Mesenchymal stem cell (in vitro differentiated cells and primary cell): ENCODE data around the gene BMPER.

Experiments
- DNase-seq: peaks from one replicate; pipeline ENCODE4 v3.0.0-alpha.2; 2013
- H2AFZ ChIP-seq: one replicate; pipeline ENCODE4 v1.6.1; 2013; ENCODE audit warnings: low read depth, mild to moderate bottlenecking, control low read depth, inconsistent platforms, low read length, moderate library complexity
- H2AK5ac ChIP-seq: 2 replicates; pipeline ENCODE4 v1.6.1; 2013; ENCODE audit warnings: low read length, moderate library complexity, mild to moderate bottlenecking, inconsistent platforms; ENCODE audit not compliant: severe bottlenecking
- H2BK120ac ChIP-seq: one replicate; pipeline ENCODE4 v1.6.1; 2013; ENCODE audit warnings: low read depth, mild to moderate bottlenecking, inconsistent platforms, low read length, moderate library complexity
- H2BK12ac ChIP-seq, 2 experiments: one replicate each; pipeline ENCODE4 v1.6.1; 2013; ENCODE audit warnings: inconsistent platforms in 2 of 2, low read length in 2 of 2, mild to moderate bottlenecking in 2 of 2, moderate library complexity in 2 of 2, control low read depth in 1 of 2
- H2BK15ac ChIP-seq: one replicate; pipeline ENCODE4 v1.6.1; 2013; ENCODE audit warnings: mild to moderate bottlenecking, low read depth, inconsistent platforms; ENCODE audit not compliant: poor library complexity, severe bottlenecking
- H2BK5ac ChIP-seq: 2 replicates; pipeline ENCODE4 v1.6.1; 2013; ENCODE audit warnings: low read depth, mild to moderate bottlenecking, low read length, control low read depth, inconsistent platforms; ENCODE audit not compliant: poor library complexity, severe bottlenecking
- H3K14ac ChIP-seq, 2 experiments: one replicate each; pipeline ENCODE4 v1.6.1; 2013; ENCODE audit warnings: inconsistent platforms in 2 of 2, low read length in 2 of 2, control low read depth in 1 of 2, mild to moderate bottlenecking in 1 of 2, moderate library complexity in 1 of 2
- H3K18ac ChIP-seq, 2 experiments: one replicate each; pipeline ENCODE4 v1.6.1; 2013; ENCODE audit warnings: inconsistent platforms in 2 of 2, low read length in 2 of 2, control low read depth in 1 of 2, low read depth in 1 of 2, mild to moderate bottlenecking in 1 of 2
- H3K23ac ChIP-seq, 2 experiments: one replicate each; pipeline ENCODE4 v1.6.1; 2013; ENCODE audit warnings: inconsistent platforms in 2 of 2, low read length in 2 of 2, mild to moderate bottlenecking in 2 of 2, moderate library complexity in 2 of 2, control low read depth in 1 of 2
- H3K27ac ChIP-seq: 2 replicates; pipeline ENCODE4 v1.5.1; 2013; ENCODE audit warnings: mild to moderate bottlenecking, moderate library complexity, low read length, control low read depth, inconsistent platforms; ENCODE audit not compliant: poor library complexity, severe bottlenecking
- H3K27me3 ChIP-seq, 2 experiments: 2 replicates each; pipeline versions ENCODE4 v1.6.1 to v1.7.0; 2013; ENCODE audit warnings: low read length in 2 of 2, mild to moderate bottlenecking in 2 of 2, moderate library complexity in 2 of 2, control low read depth in 1 of 2, inconsistent platforms in 1 of 2; ENCODE audit not compliant: control insufficient read depth in 1 of 2, insufficient read depth in 1 of 2
- H3K36me3 ChIP-seq, 2 experiments: 2 replicates each; pipeline versions ENCODE4 v1.6.1 to v1.7.0; 2013; ENCODE audit warnings: low read length in 2 of 2, control low read depth in 1 of 2, inconsistent platforms in 1 of 2, low read depth in 1 of 2, mild to moderate bottlenecking in 1 of 2; ENCODE audit not compliant: insufficient read depth in 2 of 2, control insufficient read depth in 1 of 2
- H3K4ac ChIP-seq, 2 experiments: one replicate each; pipeline ENCODE4 v1.6.1; 2013; ENCODE audit warnings: inconsistent platforms in 2 of 2, low read length in 2 of 2, mild to moderate bottlenecking in 2 of 2, moderate library complexity in 2 of 2, control low read depth in 1 of 2, low read depth in 1 of 2
- H3K4me1 ChIP-seq: 2 replicates; pipeline ENCODE4 v1.6.1; 2013; ENCODE audit warnings: low read depth, low read length, control low read depth; ENCODE audit not compliant: control insufficient read depth, insufficient read depth
- H3K4me2 ChIP-seq: 2 replicates; pipeline ENCODE4 v1.6.1; 2013; ENCODE audit warnings: low read length, mild to moderate bottlenecking, inconsistent platforms; ENCODE audit not compliant: poor library complexity, severe bottlenecking
- H3K4me3 ChIP-seq, 2 experiments: 2 replicates each; pipeline versions ENCODE4 v1.5.1 to v1.7.0; 2013; ENCODE audit warnings: low read length in 2 of 2, mild to moderate bottlenecking in 2 of 2, control low read depth in 1 of 2, low read depth in 1 of 2; ENCODE audit not compliant: insufficient read depth in 1 of 2
- H3K79me1 ChIP-seq: replicated peaks from 2 replicates; pipeline ENCODE4 v1.6.1; 2013; ENCODE audit warnings: mild to moderate bottlenecking, control low read depth, low read length, inconsistent platforms; ENCODE audit not compliant: poor library complexity, severe bottlenecking
- H3K9ac ChIP-seq: 2 replicates; pipeline ENCODE4 v1.7.0; 2013; ENCODE audit warnings: mild to moderate bottlenecking, low read length, moderate library complexity
- H3K9me3 ChIP-seq: 2 replicates; pipeline ENCODE4 v1.7.0; 2013; ENCODE audit warnings: mild to moderate bottlenecking, low read length; ENCODE audit not compliant: control insufficient read depth
- H4K8ac ChIP-seq: one replicate; pipeline ENCODE4 v1.6.1; 2013; ENCODE audit warnings: inconsistent platforms, mild to moderate bottlenecking, low read length, moderate library complexity
- H4K91ac ChIP-seq: one replicate; pipeline ENCODE4 v1.6.1; 2013; ENCODE audit warnings: mild to moderate bottlenecking, low read length, inconsistent platforms
- WGBS: methylation state at CpG from one replicate; pipeline ENCODE4 v1.1.7; 2013; ENCODE audit warnings: mixed read lengths; 5-methylcytosine and 5-hydroxymethylcytosine counted together

The BMPER gene

GRCh38 chr7:33901199-33901598 is 4.1 kb upstream of the BMPER start:
- H2BK12ac ChIP-seq: no peak overlapping the region
- H3K18ac ChIP-seq: no peak overlapping the region
- H4K8ac ChIP-seq: no peak overlapping the region
- no peak overlapping the region for H3K27ac ChIP-seq
- no peak overlapping the region for H2BK5ac ChIP-seq
- WGBS: 93% methylated on average over 2 of the region's 4 CpGs
- no peak for DNase-seq
- no peak overlapping the region for H2AFZ ChIP-seq
- H2BK15ac ChIP-seq: no peak overlapping the region
- no peak overlapping the region for H2BK120ac ChIP-seq
- H3K4me2 ChIP-seq: no peak overlapping the region
- no peak overlapping the region for H4K91ac ChIP-seq
- H3K36me3 ChIP-seq: no peaks in the 10 kb centered on the region
- H3K23ac ChIP-seq: no peak overlapping the region
- no peak overlapping the region for H3K4ac ChIP-seq
- H3K27me3 ChIP-seq: peaks cover 0 to 11% of the 10 kb centered on the region in 2 experiments
- no peaks in the 10 kb centered on the region for H3K79me1 ChIP-seq
- H3K4me3 ChIP-seq: no peak overlapping the region
- peaks cover 12% of the 10 kb centered on the region for H3K4me1 ChIP-seq
- H3K9me3 ChIP-seq: no peaks in the 10 kb centered on the region
- H3K9ac ChIP-seq: no peak overlapping the region
- no peak overlapping the region for H2AK5ac ChIP-seq
- no peak overlapping the region for H3K14ac ChIP-seq

GRCh38 chr7:33901847-33902246 is 3.5 kb upstream of the BMPER start:
- H3K4me2 ChIP-seq: no peak overlapping the region
- H4K8ac ChIP-seq: no peak overlapping the region
- H2BK120ac ChIP-seq: no peak overlapping the region
- no peak overlapping the region for H2BK12ac ChIP-seq
- no peak overlapping the region for H3K14ac ChIP-seq
- no peak overlapping the region for H2BK15ac ChIP-seq
- H3K79me1 ChIP-seq: no peaks in the 10 kb centered on the region
- DNase-seq: no peak
- H3K27me3 ChIP-seq: peaks cover 0 to 14% of the 10 kb centered on the region in 2 experiments
- H4K91ac ChIP-seq: no peak overlapping the region
- H3K4ac ChIP-seq: no peak overlapping the region
- no peak overlapping the region for H2AFZ ChIP-seq
- no peak overlapping the region for H3K23ac ChIP-seq
- H3K9me3 ChIP-seq: no peaks in the 10 kb centered on the region
- H2BK5ac ChIP-seq: no peak overlapping the region
- no peak overlapping the region for H2AK5ac ChIP-seq
- peaks cover 12% of the 10 kb centered on the region for H3K4me1 ChIP-seq
- WGBS: 57% methylated on average over 2 of the region's 2 CpGs
- H3K4me3 ChIP-seq: no peak overlapping the region
- peaks cover 0 to 1% of the 10 kb centered on the region in 2 experiments for H3K36me3 ChIP-seq
- H3K9ac ChIP-seq: no peak overlapping the region
- no peak overlapping the region for H3K27ac ChIP-seq
- H3K18ac ChIP-seq: no peak overlapping the region

GRCh38 chr7:33902746-33903145 is 2.6 kb upstream of the BMPER start:
- Histone ChIP-seq H4K8ac (no peak overlapping the region), H2BK5ac (no peak overlapping the region), H4K91ac (no peak overlapping the region), H3K9me3 (no peaks in the 10 kb centered on the region), H3K4me1 (peaks cover 12% of the 10 kb centered on the region), H3K27ac (no peak overlapping the region), H3K36me3 (peaks cover 0 to 10% of the 10 kb centered on the region in 2 experiments), H3K4ac (no peak overlapping the region), H3K23ac (peak overlapping the region in 1 of 2 experiments; percentile 52), H3K4me2 (no peak overlapping the region), H2AK5ac (no peak overlapping the region), H3K18ac (no peak overlapping the region), H3K9ac (no peak overlapping the region), H3K27me3 (peaks cover 0 to 22% of the 10 kb centered on the region in 2 experiments), H2AFZ (no peak overlapping the region), H3K79me1 (no peaks in the 10 kb centered on the region), H2BK12ac (no peak overlapping the region), H3K4me3 (no peak overlapping the region), H2BK120ac (no peak overlapping the region), H2BK15ac (no peak overlapping the region), H3K14ac (no peak overlapping the region)
- 55% methylated on average over 4 of the region's 4 CpGs for WGBS
- DNase-seq: no peak

GRCh38 chr7:33903791-33904680 is 1.3 kb upstream of the BMPER start:
- DNase-seq: peak; percentile 66
- peak overlapping the region; percentile 88 for H2AFZ ChIP-seq
- H2BK120ac ChIP-seq: no peak overlapping the region
- H3K4me3 ChIP-seq: peak overlapping the region; percentile 67 to 91
- H4K8ac ChIP-seq: no peak overlapping the region
- no peak overlapping the region for H2AK5ac ChIP-seq
- peaks cover 12% of the 10 kb centered on the region for H3K4me1 ChIP-seq
- no peak overlapping the region for H3K27ac ChIP-seq
- peak overlapping the region; percentile 22 for H2BK5ac ChIP-seq
- H4K91ac ChIP-seq: peak overlapping the region; percentile 64
- 2% methylated on average over 45 of the region's 56 CpGs for WGBS
- H3K27me3 ChIP-seq: peaks cover 0 to 24% of the 10 kb centered on the region in 2 experiments
- peak overlapping the region; percentile 98 for H3K9ac ChIP-seq
- H3K9me3 ChIP-seq: no peaks in the 10 kb centered on the region
- peak overlapping the region in 1 of 2 experiments; percentile 81 for H3K14ac ChIP-seq
- H3K23ac ChIP-seq: peak overlapping the region in 1 of 2 experiments; percentile 57
- H3K36me3 ChIP-seq: peaks cover 0 to 23% of the 10 kb centered on the region in 2 experiments
- no peak overlapping the region for H2BK15ac ChIP-seq
- no peaks in the 10 kb centered on the region for H3K79me1 ChIP-seq
- peak overlapping the region; percentile 99 for H3K4me2 ChIP-seq
- peak overlapping the region in 1 of 2 experiments; percentile 93 for H3K18ac ChIP-seq
- H3K4ac ChIP-seq: peak overlapping the region in 1 of 2 experiments; percentile 41
- H2BK12ac ChIP-seq: peak overlapping the region in 1 of 2 experiments; percentile 75
